ENCODE measurements around the gene MARCHF2. TPM values are rescaled to one million over a fixed set of nuclear protein-coding genes. Genes with fewer than 3 reads are reported as not detected.

The MARCHF2 gene
- total RNA-seq, 1 donor from 2014 or later, result 8.1 TPM

GRCh38 chr19:8484331-8484894 lies 71.3 kb downstream of the MARCHF2 start:
- intact Hi-C loops (cut with micrococcal nuclease), result loop anchor here (10.0 kb wide), 1 partner anchor 220 kb away; no protein-coding TSS in a partner anchor
- no peaks in the 10 kb centered on the region for H3K27me3 Mint-ChIP-seq (ENCODE audit: insufficient read depth)

GRCh38 chr19:8485561-8486371 lies 72.7 kb downstream of the MARCHF2 start:
- intact Hi-C loops (cut with micrococcal nuclease), result loop anchor here (5.0 to 10.0 kb wide), 2 partner anchors 33 to 221 kb away; no protein-coding TSS in a partner anchor
- Mint-ChIP-seq H3K4me1 (ENCODE audit: low read depth) (peaks cover 31% of the 10 kb centered on the region), H3K36me3 (ENCODE audit: low read depth) (peaks cover 27% of the 10 kb centered on the region), H3K27ac (no peak overlapping the region), H3K4me3 (no peak overlapping the region), H3K27me3 (ENCODE audit: insufficient read depth) (no peaks in the 10 kb centered on the region), H3K9me3 (no peaks in the 10 kb centered on the region)
- DNase-seq (ENCODE audit: low spot score), result no peak

More at GRCh38 chr19:8484331-8484894, 71.3 kb downstream of the MARCHF2 start:
- DNase-seq (ENCODE audit: low spot score), result no peak
- Mint-ChIP-seq H3K4me3 (no peak overlapping the region), H3K27ac (no peak overlapping the region), H3K4me1 (ENCODE audit: low read depth) (peaks cover 33% of the 10 kb centered on the region), H3K9me3 (no peaks in the 10 kb centered on the region), H3K36me3 (ENCODE audit: low read depth) (peaks cover 27% of the 10 kb centered on the region)

GRCh38 chr19:8486661-8487136 lies 73.6 kb downstream of the MARCHF2 start:
- Mint-ChIP-seq H3K4me1 (ENCODE audit: low read depth) (peaks cover 21% of the 10 kb centered on the region), H3K27me3 (ENCODE audit: insufficient read depth) (no peaks in the 10 kb centered on the region), H3K27ac (peak overlapping the region; percentile 82), H3K36me3 (ENCODE audit: low read depth) (peaks cover 27% of the 10 kb centered on the region), H3K4me3 (peak overlapping the region; percentile 56), H3K9me3 (no peaks in the 10 kb centered on the region)
- intact Hi-C loops (cut with micrococcal nuclease), result loop anchor here (5.0 to 10.0 kb wide), 2 partner anchors 34 to 222 kb away; no protein-coding TSS in a partner anchor
- no peak for DNase-seq (ENCODE audit: low spot score)

GRCh38 chr19:8487137-8487851 lies 74.2 kb downstream of the MARCHF2 start:
- intact Hi-C loops (cut with micrococcal nuclease), result loop anchor here (5.0 to 10.0 kb wide), 2 partner anchors 35 to 222 kb away; no protein-coding TSS in a partner anchor
- Mint-ChIP-seq H3K9me3 (no peaks in the 10 kb centered on the region), H3K4me3 (peak overlapping the region; percentile 56), H3K27ac (peak overlapping the region; percentile 82), H3K27me3 (ENCODE audit: insufficient read depth) (no peaks in the 10 kb centered on the region), H3K4me1 (ENCODE audit: low read depth) (peaks cover 21% of the 10 kb centered on the region), H3K36me3 (ENCODE audit: low read depth) (peaks cover 24% of the 10 kb centered on the region)
- DNase-seq (ENCODE audit: low spot score), result peak; percentile 21

- no peaks in the 10 kb centered on the region for H3K9me3 Mint-ChIP-seq
- peak overlapping the region; percentile 82 for H3K27ac Mint-ChIP-seq
- H3K27me3 Mint-ChIP-seq (ENCODE audit: insufficient read depth), result no peaks in the 10 kb centered on the region
- no peak for DNase-seq (ENCODE audit: low spot score)
- intact Hi-C loops (cut with micrococcal nuclease), result loop anchor here (5.0 to 10.0 kb wide), 2 partner anchors 36 to 224 kb away; no protein-coding TSS in a partner anchor
- H3K4me3 Mint-ChIP-seq, result no peak overlapping the region
- peaks cover 21% of the 10 kb centered on the region for H3K4me1 Mint-ChIP-seq (ENCODE audit: low read depth)
- peaks cover 18% of the 10 kb centered on the region for H3K36me3 Mint-ChIP-seq (ENCODE audit: low read depth)
These were observed 75.3 kb downstream of the MARCHF2 start for GRCh38 chr19:8488365-8488764.

Other genes starting within 250 kb of the MARCHF2 start
- 26.4 and 29.7 TPM in 2 replicates for gene CERS4, start 203.9 kb upstream of the MARCHF2 start, total RNA-seq
- 122 and 126 TPM in 2 replicates for gene CD320, start 104.9 kb upstream of the MARCHF2 start, total RNA-seq
- 51.1 and 51.8 TPM in 2 replicates for gene NDUFA7, start 91.9 kb upstream of the MARCHF2 start, total RNA-seq
- gene RPS28, start 91.8 kb upstream of the MARCHF2 start, total RNA-seq, result 1,836 and 1,872 TPM in 2 replicates
- 0.86 and 1.4 TPM in 2 replicates for gene KANK3, start 70.0 kb upstream of the MARCHF2 start, total RNA-seq
- 2.3 and 3.8 TPM in 2 replicates for gene ANGPTL4, start 49.1 kb upstream of the MARCHF2 start, total RNA-seq
- 75.1 and 81.0 TPM in 2 replicates for gene RAB11B, start 22.9 kb upstream of the MARCHF2 start, total RNA-seq
- 323 and 331 TPM in 2 replicates for gene HNRNPM, start 31.7 kb downstream of the MARCHF2 start, total RNA-seq
- gene PRAM1, start 89.3 kb downstream of the MARCHF2 start, total RNA-seq, result 0.10 and 0.44 TPM in 2 replicates
- 22.1 and 23.6 TPM in 2 replicates for gene ZNF414, start 100.9 kb downstream of the MARCHF2 start, total RNA-seq
- 45.6 and 50.9 TPM in 2 replicates for gene MYO1F, start 164.1 kb downstream of the MARCHF2 start, total RNA-seq
- 3.2 and 3.3 TPM in 2 replicates for gene ADAMTS10, start 197.4 kb downstream of the MARCHF2 start, total RNA-seq
- not detected in 2 replicates for gene NFILZ, start 217.3 kb downstream of the MARCHF2 start, total RNA-seq

Data from activated T-helper 1 cell treated with anti-CD3 and anti-CD28 coated beads, Interleukin-12 subunit alpha, Interleukin-12 subunit beta, Interleukin-2, Interleukin-4 antibody, amounts not matched to agents 30 ng/mL and 10 ng/mL and 1 ng/mL, durations not matched to agents 14 hours and 24 hours and 36 hours (primary cell).